ENCODE data around the gene KDF1. TPM values are rescaled to one million over a fixed set of nuclear protein-coding genes. Genes with fewer than 3 reads are reported as not detected.

Gene KDF1
- total and polyA plus RNA-seq, 2 of the 13 experiments (the other 11 are each of a cell fraction or from before 2014, with no cell fraction given): 1.9 to 4.9 TPM

- TF ChIP-seq ZBED4 (CRISPR knock-in tag; IDR thresholded peaks at IDR 0.05; ENCODE audit: borderline replicate concordance): peak; percentile 80; the same call in 1 of the 2 replicates
- TF ChIP-seq HMGA1 (CRISPR knock-in tag; conservative IDR thresholded peaks at IDR 0.05): no peak
- TF ChIP-seq U2AF2 (IDR thresholded peaks at IDR 0.05; ENCODE audit: low read depth, low read length): no peak
- peak; percentile 43; the same call in 1 of the 2 replicates for TF ChIP-seq TBX2 (CRISPR knock-in tag; IDR thresholded peaks at IDR 0.05; ENCODE audit: borderline replicate concordance)
- TF ChIP-seq FOXP4 (CRISPR knock-in tag; IDR thresholded peaks at IDR 0.05): peak; percentile 53; the same call in 1 of the 2 replicates
- TF ChIP-seq GATAD2A (CRISPR knock-in tag; IDR thresholded peaks at IDR 0.05): peak; percentile 91
- TF ChIP-seq ATF5 (CRISPR knock-in tag; IDR thresholded peaks at IDR 0.05; ENCODE audit: low read depth): no peak
- TF ChIP-seq ZNF574 (CRISPR knock-in tag; IDR thresholded peaks at IDR 0.05): peak; percentile 69
- TF ChIP-seq POLR2G (IDR thresholded peaks at IDR 0.05; ENCODE audit: low read depth, low read length): peak; percentile 62
- TF ChIP-seq POGK (CRISPR knock-in tag; conservative IDR thresholded peaks at IDR 0.05): no peak
- no peak for TF ChIP-seq ZNF597 (CRISPR knock-in tag; IDR thresholded peaks at IDR 0.05)
- 0 out of 2 replicates have a peak, but pooled peaks have one; percentile 37 for TF ChIP-seq IRF9 (CRISPR knock-in tag; IDR thresholded peaks at IDR 0.05; ENCODE audit: borderline replicate concordance)
- 0 out of 2 replicates have a peak, but pooled peaks have one; percentile 38 for TF ChIP-seq PHF8 (CRISPR knock-in tag; IDR thresholded peaks at IDR 0.05)
- TF ChIP-seq ZBTB38 (CRISPR knock-in tag; IDR thresholded peaks at IDR 0.05): peak; percentile 42; the same call in 1 of the 2 replicates
Observed at GRCh38 chr1:26915204-26915842, 44.9 kb downstream of the KDF1 start (continued).
